Fibroblast of peridontal ligament (primary cell): Measurements from ENCODE around the gene USF1.
"Not testable (repeated sequence)": the region's sequence is repeated elsewhere in the genome, so short reads cannot be mapped to it uniquely, and the experiment has no call there.

Experiments used
- DNase-seq: peaks from one replicate; pipeline ENCODE4 v3.0.0-alpha.2; 2010; ENCODE audit errors: extremely low read depth

USF1 gene

GRCh38 chr1:161079436-161080110 is 33.8 kb upstream of the USF1 start:
- DNase-seq: no peak

GRCh38 chr1:161077426-161077825 is 31.6 kb upstream of the USF1 start:
- no peak for DNase-seq

- no peak for DNase-seq
These were observed 30.6 kb upstream of the USF1 start for GRCh38 chr1:161076410-161076809.

- no peak for DNase-seq
These were observed 29.0 kb upstream of the USF1 start for GRCh38 chr1:161074676-161075368.

GRCh38 chr1:161073474-161074121 is 27.8 kb upstream of the USF1 start:
- no peak for DNase-seq

GRCh38 chr1:161072751-161073449 is 27.1 kb upstream of the USF1 start:
- no peak for DNase-seq

GRCh38 chr1:161071886-161072371 is 26.2 kb upstream of the USF1 start:
- peak; percentile 66 for DNase-seq

- DNase-seq: no peak
These were observed 25.0 kb upstream of the USF1 start for GRCh38 chr1:161070761-161071160.

- no peak for DNase-seq
These were observed 24.0 kb upstream of the USF1 start, which contains the start of gene ARHGAP30 for GRCh38 chr1:161069731-161070270. ARHGAP30 (minus strand) TSS chr1:161069891; CDS start chr1:161069624, 267 bp downstream.

GRCh38 chr1:161069241-161069640 is 23.5 kb upstream of the USF1 start:
- no peak for DNase-seq

GRCh38 chr1:161068306-161069234 is 22.8 kb upstream of the USF1 start:
- DNase-seq: no peak

- no peak for DNase-seq
These were observed 20.9 kb upstream of the USF1 start for GRCh38 chr1:161066694-161067093.

GRCh38 chr1:161065681-161066080 is 19.9 kb upstream of the USF1 start:
- not testable (repeated sequence) for DNase-seq

- DNase-seq: not testable (repeated sequence)
These were observed 18.2 kb upstream of the USF1 start for GRCh38 chr1:161063936-161064335.

- DNase-seq: no peak
These were observed 15.6 kb upstream of the USF1 start for GRCh38 chr1:161061419-161061818.

GRCh38 chr1:161059293-161059692 is 13.5 kb upstream of the USF1 start:
- no peak for DNase-seq

GRCh38 chr1:161054805-161055204 is 9.0 kb upstream of the USF1 start:
- no peak for DNase-seq

GRCh38 chr1:161054232-161054631 is 8.5 kb upstream of the USF1 start:
- DNase-seq: no peak

- no peak for DNase-seq
These were observed 7.1 kb upstream of the USF1 start for GRCh38 chr1:161052899-161053298.

GRCh38 chr1:161051219-161051618 is 5.4 kb upstream of the USF1 start:
- DNase-seq: no peak
